SKM-1 treated with dmso at 0.1 percent for 144 hours (cell line): ENCODE data around the gene RBPJL.

Experiments used
- DNase-seq: peaks from one replicate; lab custom pipeline; 2025; ENCODE audit not compliant: unreplicated experiment; lab: John Stamatoyannopoulos, UW

Gene RBPJL, protein sequence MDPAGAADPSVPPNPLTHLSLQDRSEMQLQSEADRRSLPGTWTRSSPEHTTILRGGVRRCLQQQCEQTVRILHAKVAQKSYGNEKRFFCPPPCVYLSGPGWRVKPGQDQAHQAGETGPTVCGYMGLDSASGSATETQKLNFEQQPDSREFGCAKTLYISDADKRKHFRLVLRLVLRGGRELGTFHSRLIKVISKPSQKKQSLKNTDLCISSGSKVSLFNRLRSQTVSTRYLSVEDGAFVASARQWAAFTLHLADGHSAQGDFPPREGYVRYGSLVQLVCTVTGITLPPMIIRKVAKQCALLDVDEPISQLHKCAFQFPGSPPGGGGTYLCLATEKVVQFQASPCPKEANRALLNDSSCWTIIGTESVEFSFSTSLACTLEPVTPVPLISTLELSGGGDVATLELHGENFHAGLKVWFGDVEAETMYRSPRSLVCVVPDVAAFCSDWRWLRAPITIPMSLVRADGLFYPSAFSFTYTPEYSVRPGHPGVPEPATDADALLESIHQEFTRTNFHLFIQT

DNA sequence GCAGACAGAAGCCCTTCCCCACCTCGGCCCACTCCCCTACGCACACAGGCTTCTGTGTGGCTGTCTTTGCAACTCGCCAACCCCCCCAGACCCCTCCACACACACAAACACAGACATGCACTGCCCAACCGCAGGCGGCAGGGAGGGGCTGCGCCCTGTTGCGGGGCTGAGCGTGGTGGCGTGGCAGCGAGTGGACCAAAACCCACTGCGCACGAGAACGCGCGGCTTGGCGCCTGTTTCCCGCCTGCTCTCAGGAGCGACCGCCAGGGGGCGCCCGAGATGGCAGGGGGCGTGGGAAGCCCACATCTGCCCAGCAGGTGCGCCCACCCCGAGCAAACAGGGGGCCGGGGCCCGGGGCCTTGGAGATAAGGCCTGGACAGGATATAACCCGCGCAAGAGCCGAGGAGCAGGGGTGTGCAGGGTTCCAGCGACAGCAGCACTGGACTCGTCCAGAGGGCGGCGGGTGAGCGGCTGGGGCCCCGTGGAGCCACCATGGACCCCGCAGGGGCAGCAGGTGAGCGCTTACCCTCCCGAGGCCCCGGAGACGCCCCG lies at the start of gene RBPJL:
TSS of gene RBPJL (plus strand) at position 410 of the 552 bp plus-strand sequence. CDS start at position 493, 83 bp downstream.
- peak; percentile 15 for DNase-seq

DNA sequence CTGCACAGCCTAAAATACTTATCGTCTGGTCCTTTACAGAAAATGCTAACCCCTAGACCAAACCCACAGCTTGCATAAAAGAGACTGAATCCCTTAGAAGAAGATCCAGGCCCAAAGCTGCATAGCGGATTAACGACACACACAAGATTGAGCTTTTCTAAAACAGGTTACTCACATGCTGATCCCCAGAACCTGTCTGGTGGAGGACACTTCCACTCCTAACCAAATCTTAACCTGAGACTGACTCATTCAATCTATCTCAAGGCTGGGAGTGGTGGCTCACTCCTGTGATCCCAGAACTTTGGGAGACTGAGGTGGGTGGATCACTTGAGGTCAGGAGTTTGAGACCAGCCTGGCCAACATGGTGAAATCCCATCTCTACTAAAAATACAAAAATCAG lies 49.5 kb upstream of the RBPJL start:
- no peak for DNase-seq

DNA sequence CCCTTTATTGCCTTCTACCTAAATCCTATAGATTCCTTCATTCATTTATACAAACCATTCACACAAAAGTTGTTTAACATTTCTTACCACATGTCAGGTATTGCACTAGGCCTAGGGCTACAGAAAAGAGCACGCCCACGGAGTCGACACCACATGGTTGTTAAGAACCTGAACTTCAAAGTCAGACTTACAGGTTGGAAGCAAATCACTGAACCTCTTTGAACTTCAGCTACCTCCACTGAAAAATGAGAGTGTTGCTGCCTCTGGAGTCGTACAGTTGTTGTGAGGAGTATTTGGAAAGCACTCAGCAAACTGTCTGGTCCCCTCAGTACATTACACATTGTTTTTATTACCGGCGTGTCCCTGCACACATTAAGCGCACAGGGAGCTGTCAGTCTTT lies 48.9 kb upstream of the RBPJL start:
- DNase-seq, result no peak

DNA sequence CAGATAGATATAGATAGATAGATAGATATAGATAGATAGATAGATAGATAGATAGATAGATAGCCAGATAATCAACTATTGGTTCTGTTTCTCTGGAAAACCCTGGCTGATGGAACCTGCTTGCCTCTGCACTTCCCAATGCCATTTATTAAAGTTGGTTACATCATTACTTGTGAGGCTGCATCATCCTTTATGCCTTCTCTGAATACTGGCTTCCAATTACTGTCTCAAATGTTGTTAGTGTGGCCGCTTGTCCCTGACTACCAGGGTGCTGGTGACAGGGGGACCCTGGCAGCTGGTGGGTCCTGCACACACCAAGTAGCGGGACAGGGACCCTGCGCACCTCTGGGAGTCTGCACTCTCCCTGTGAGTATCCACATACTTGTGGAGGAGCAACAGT lies 48.4 kb upstream of the RBPJL start:
- no peak for DNase-seq

DNA sequence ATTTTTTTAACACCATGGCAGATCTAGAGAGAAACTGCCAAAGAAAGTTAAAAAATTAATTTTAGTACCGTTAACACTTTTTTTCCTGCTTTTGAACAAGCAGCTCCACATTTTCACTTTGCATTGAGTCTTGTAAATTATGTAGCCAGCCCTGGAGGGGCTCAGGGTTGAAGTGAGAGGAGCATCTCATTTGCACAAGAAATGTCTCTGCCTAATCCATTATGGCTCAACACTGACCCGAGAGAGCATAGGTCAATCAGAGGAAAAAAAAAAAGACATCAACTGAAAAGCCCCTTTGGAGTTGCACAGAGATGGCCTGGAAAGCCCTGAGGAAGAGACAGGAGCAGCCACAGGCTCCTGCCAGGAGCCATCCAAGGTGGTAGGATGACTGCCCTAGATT lies 48.0 kb upstream of the RBPJL start:
- DNase-seq, result no peak

DNA sequence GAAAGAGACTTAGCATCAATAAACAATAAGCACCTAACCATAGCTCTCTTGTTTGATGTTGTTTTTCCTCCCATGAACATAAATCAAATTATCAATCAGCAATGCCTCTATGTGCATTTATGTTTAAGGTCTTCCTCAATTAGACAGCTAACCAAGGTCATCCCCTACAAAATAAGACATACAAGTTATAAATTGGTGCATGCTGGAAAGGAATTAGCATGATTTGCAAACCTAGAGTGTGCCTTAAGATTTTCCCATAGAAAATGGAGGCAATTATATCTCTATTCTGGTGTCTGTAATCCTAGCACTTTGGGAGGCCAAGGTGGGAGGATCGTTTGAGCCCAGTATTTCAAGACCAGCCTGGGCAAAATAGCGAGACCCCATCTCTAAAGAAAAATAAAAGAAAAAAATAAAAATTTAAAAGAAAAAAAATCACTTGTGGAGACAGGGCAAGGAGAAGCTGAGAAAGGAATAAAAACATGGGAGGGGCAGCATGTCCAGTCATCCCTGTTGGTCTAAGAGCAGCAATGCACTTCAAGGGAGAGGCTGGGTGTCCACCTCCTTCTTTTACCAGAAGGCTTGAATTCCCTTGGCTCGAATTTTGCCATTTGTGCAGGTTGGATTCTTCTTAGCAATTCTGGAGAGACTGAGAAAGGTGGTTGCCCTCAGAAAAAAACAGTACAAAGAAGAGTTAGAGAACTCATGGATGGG lies 42.9 kb upstream of the RBPJL start:
- DNase-seq, result no peak

DNA sequence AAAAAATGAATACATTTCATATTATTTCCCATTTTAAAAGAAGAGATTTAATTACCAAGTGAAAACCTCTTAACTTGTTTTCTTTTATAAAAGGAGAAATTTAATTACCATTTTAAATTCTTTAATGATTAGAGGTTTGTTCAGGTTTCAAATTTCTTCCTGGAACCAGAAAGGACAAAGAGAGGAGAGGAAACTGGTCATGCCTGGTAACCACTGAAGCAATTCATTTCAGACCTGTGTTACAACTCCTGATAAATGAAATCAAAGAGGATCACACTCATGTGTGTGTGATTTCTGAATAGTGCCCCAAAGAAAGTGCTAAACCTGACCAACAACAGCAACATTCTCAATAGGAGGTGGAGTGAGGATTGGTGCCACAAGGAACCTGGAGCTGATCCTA lies 39.7 kb upstream of the RBPJL start:
- DNase-seq, result no peak

DNA sequence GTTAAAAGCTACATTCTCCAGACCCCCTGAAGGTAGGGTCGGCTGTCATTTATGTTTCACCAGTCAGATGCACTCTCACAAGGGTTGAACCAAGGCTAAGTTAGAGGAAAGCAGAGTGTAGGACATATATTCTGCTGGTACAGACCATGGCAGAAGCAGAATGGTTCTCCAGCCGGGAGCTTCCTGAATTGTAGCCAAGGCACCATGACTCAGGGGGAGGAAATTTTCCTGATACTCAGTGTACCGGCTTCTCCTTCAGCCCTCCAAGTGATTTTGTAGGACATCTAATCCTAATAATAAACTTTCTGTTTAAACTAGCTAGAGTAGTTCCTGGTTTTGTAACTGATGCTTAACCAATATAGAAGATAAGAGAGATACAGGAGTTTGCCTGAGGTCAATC lies 38.1 kb upstream of the RBPJL start:
- no peak for DNase-seq

DNA sequence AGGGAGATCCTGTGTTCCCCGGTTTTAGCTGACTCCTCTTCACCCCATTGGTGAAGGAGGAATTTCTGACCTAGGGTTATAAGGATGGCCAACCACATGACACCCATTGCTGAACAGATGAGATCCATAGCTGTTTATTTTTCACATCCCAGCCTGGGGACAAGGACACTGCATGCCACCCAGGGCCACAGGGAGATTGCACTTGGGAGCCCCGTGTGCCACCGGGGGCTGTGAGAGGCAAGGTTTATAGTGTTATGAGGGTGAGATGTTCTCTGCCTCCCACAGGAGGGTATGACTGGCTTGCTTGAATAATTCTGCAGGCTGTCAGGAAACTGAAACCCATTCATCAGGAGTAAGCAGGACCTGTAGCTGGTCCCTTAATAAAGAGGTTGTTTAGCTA lies 37.6 kb upstream of the RBPJL start:
- no peak for DNase-seq

DNA sequence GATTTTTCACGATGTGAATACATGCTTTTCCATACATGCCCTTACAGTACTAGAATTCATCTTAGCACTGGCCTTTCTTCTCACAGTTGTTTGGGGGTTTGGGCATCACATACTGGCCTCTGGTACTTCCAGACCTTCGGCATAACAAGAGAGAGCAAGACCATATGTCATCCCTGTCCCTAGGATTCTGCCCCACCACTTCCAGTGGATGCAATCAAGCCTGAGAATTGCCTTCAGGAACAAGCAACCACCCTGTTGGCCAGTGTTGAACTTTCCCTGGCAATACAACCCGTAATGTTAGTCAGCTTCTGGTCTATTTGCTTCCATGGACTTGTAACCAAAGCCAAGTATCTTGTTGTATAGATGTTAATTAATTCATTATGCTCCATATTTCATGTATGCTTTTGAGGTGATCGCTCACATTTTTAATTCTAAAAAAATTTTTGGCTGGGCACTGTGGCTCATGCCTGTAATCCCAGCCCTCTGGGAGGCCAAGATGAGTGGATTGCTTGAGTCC lies 36.8 kb upstream of the RBPJL start:
- no peak for DNase-seq

DNA sequence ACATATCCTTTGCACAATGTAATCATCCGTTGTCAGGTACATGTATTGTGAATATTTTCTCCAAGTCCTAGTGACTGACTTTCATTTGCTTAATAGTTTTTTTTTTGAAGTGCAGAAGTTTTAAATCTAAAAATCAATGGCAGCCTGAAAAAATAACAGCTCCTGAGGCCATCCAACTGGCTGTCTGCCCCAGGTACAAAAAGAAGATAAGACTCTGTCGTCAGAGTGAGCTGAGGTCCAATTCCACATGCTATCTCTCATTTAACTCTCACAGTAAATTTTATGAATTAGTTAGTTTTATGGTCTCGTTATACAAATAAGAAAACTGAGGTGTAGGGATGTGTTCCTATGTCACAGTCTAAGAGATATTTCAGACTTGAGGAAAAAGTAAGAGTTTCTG lies 31.3 kb upstream of the RBPJL start:
- DNase-seq, result no peak

DNA sequence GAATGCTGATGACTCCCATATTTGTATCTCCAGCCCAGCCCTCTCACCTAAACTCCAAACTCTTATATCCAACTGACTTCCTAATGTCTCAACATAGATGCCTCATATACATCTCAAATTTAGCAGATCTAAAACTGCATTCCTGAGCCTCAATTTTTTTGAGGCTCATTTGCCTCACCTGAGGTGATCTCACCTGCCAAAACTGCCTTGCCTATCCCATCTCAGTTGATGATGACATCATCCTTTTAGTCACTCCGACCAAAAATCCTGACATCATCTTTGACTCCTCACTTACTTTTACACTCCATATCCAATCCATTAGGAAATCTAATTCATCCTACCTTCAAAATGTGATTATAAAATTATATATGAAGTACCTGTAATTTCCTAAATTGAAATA lies 26.6 kb upstream of the RBPJL start:
- no peak for DNase-seq

DNA sequence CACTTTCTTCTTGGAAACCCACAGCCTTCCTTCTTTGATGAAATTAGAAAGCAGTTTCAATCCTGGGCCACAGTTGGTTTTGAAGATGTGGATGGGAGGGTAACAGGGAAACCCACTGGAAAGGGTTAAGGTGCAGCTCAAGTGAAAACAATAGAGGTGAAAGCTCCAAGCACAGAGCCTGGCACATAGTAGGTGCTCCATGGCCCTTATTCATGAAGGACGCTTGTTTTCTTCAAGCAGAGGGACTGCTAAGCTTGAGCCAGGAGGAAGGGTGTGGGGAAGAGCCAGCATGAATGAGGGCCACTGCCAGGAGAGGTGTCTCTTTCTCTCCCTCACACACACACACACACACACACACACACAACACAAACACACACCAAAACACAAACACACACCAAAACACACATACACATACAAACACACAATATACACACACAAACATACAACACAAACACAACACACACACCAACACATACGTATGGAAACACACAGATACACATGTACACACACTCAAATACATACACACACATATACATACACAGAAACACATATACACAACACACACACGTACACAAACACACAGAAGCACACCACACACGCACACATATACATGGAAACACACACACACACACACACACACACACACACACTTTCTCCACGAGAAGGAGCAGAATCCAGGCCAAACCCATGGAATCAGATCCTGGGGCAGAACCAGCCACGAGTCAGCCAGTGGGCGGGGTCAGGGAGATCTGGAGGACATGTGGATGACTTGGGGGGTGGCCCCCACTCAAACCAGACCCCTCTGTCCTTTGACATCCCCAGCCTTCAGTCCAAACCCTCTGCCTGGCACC lies 23.7 kb upstream of the RBPJL start:
- DNase-seq, result no peak

DNA sequence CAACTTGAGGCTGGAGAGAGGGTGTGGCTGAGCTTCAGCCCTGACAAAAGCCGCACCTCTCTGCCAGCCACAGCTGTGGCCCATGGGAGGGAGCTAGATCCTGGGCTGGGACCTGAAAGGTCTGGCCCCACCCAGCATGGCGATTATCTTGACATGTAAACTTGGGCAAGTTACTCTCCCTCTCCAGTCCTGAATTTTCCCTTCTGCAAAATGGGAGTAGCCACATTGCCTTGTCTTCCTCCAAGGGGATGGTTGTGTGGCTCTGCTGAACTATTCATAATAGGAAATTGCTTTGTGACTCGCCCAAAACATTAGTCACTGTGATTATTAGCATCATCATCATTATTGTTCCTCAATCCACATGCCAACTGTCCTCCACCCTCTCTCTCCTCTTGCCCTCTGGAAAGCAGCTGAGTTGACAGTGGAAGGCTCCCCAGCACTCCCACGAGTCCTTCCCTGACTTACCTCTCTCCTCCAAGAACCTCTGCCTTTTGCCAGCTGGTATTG lies 23.0 kb upstream of the RBPJL start:
- no peak for DNase-seq

DNA sequence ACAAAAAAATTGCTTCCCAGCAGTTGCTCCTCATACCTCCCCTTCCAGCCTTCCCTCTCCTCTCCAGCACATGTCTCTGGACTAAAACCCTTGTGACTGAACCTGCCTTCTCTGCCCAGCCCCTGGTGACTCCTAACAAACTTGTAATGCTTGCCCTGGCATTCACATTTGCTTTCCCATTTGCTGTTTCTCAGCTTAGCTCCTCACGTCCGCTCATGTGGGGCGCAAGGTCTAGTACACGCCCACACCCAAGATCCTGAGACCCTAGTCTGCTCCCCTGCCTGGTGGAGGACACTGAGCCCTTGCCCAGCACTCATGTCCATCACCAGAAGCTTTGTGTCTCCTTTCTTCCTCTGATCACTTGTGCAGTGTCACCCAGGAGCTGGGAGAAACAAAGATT lies 18.3 kb upstream of the RBPJL start:
- DNase-seq, result no peak

DNA sequence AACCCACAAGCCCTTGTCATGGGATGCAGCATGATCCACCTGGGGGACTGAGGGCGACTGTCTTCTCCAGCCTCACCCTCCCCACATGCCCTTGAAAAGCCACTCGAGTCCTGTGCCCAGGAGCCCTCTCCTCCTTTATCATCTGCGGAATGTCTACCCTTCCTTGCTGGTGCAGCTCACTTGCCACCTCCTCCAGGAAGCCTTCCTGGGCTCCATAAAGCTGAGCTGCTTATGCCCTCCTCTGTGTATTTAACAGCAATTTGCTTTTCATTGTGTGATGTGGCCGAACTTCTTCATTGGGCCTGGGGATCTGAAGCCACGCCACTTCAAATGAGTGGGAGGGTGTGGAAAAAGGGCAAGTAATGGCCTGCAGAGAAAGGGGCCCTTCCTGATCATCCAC lies 17.8 kb upstream of the RBPJL start:
- DNase-seq, result no peak

DNA sequence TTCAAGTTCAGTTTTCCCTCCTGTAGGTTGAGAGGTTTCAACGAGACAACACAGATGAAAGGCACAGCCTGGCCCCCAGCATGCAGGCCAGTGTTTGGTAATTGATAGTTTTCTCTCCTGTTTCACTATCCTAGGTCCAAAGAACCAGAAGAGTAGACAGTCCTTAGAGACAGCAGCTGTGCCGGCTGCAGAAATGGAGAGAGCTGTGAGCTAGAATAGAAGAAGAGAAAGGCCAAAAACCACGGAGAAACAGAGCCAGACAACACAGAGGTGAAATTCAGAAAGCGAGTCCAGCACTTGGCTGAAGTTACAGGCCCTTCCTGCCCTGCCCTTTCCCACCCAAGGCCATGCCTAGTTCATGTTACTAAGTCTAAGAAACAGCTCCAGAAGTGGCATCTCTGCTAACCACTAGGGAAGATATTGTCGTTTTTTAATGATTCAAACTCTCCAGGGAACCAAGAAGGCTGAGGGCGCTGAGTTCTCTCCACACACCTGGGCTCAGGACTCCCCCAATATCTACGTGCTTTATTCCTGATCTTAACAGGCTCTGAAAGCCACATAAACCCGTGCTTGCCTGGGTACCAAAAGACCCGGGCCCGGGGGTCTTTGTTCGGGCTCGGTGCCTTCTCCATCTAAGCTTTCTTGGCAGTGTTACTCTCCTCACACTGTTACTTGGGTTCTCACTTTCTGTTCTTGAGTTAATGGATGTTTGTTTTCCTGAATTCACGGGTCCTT lies 16.5 kb upstream of the RBPJL start:
- DNase-seq, result no peak

DNA sequence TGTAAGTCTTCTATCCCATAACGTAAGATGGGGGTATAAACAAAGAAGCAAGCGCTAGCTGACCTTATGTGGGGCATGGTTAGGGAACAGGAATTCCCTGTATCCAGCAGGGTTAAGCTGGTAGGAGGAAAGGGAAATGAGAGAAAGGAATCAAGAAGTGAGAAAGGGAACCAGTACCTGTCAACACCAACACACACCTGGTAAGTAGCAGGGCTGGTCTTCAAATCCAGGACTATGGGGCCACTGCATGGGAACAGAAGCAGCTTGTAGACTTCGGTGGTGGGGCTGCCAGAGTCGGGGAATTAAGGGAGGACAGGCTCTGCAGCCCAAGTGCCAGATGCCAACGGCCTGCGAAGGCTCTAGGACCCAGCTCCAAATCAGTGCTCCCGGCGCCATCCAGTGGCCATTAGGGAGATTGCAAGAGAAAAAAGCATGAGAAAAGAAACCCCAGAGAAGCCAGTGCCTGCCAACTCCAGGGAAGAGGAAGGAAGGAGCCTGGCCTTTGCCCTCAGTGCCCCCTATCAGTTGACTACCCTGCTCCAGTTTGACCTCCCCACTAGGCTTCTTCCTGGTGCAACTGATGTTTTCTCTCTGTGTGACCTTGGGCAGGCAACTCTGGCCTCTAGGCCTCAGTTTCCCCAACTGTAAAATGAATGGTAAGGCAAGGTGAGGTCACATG lies 15.8 kb upstream of the RBPJL start:
- DNase-seq, result peak; percentile 73

DNA sequence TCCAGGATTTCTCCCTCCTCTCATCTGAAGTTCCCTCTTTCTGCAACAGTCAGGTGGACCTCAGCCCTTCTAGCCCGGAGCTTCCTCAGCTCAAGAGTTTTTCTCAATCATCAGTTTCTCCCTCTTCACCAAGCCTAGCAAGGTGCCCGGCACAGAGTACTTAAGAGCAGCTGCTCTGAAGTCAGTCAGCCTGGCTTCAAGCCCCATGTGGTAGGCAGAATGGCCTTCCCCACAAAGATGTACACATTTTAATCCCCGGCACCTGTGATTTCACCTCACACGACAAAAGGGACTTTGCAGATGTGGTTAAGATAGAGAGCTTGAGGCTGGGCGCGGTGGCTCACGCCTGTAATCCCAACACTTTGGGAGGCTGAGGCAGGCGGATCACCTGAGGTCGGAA lies 15.1 kb upstream of the RBPJL start:
- DNase-seq, result no peak

DNA sequence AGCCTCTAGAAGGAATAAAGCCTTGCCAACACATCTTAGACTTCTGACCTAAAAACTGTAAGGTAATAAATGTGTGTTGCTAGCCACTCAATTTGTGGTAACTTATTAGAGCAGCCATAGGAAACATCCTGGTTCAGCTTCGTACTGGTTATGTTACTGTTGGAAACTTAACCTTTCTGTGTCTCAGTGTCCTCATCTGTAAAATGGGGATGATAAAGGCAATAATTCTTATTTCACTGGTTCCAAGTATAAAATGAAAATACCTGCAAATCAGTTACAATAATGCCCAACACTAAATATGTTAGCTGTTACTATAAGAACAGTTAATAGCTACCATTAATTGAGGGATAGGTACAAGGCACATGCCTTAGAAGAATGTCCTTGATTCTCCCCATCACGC lies 14.3 kb upstream of the RBPJL start:
- DNase-seq, result no peak
